ENCODE measurements around the gene RAD54L. TPM values are rescaled to one million over a fixed set of nuclear protein-coding genes. Genes with fewer than 3 reads are reported as not detected.

Gene RAD54L
- total and polyA plus RNA-seq, 4 donors, result 0.08 to 8.8 (median 0.51) TPM

DNA sequence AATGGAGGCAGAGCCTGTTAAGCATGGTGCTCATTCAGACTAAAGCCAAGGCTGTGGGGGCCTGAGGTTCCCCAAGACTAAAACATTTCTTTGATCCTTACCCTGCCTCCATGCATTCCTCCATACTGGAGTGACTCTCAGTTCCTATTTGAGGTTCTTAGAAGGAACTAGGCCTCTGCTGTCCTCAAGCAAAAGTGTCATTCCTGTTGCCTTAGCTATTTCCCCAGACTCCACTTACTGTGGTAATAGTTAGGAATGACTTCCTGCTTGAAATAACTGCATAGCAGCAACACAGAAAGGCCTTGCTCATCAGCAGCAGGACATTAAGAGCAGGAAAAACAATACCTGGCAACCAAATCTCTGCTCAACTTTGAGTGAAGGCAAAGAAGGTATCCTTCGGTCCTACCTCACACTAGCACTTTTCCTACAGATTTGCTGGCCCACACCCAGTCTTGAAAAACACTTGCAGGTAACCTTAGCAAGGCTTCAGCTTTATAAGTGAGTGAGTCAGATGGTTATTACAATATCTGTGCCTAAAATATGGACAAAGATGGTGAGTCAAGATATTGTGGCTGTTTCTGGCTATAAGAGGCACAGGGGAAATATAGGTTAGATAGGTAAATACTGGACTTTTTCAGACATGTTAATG lies 41.0 kb downstream of the RAD54L start (continued):
- TF ChIP-seq, protein P1, sequence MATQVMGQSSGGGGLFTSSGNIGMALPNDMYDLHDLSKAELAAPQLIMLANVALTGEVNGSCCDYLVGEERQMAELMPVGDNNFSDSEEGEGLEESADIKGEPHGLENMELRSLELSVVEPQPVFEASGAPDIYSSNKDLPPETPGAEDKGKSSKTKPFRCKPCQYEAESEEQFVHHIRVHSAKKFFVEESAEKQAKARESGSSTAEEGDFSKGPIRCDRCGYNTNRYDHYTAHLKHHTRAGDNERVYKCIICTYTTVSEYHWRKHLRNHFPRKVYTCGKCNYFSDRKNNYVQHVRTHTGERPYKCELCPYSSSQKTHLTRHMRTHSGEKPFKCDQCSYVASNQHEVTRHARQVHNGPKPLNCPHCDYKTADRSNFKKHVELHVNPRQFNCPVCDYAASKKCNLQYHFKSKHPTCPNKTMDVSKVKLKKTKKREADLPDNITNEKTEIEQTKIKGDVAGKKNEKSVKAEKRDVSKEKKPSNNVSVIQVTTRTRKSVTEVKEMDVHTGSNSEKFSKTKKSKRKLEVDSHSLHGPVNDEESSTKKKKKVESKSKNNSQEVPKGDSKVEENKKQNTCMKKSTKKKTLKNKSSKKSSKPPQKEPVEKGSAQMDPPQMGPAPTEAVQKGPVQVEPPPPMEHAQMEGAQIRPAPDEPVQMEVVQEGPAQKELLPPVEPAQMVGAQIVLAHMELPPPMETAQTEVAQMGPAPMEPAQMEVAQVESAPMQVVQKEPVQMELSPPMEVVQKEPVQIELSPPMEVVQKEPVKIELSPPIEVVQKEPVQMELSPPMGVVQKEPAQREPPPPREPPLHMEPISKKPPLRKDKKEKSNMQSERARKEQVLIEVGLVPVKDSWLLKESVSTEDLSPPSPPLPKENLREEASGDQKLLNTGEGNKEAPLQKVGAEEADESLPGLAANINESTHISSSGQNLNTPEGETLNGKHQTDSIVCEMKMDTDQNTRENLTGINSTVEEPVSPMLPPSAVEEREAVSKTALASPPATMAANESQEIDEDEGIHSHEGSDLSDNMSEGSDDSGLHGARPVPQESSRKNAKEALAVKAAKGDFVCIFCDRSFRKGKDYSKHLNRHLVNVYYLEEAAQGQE (IDR thresholded peaks at IDR 0.05), result no peak

DNA sequence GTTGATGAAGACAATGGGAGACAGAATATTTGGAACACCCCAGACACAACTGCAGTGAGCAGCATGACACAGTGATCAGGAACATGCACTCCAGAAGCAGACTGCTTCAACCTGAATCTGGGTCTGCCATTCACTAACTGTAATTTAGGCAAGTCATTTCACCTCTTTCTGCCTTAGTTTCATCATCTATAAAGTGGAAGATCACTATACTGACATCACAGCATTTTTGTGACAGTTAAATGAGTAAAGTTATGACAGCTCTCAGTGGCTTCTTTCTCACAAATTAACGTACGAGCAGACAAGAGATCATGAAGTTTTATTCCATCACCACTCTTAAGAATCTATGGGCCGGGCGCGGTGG lies 41.6 kb downstream of the RAD54L start:
- no peaks in the 10 kb centered on the region for H3K4me1 ChIP-seq (ENCODE audit: control insufficient read depth in 4 of 4, insufficient read depth in 4 of 4, low read length in 3 of 4)
- H3K9ac ChIP-seq (ENCODE audit: low read depth in 1 of 2, low read length in 2 of 2), result no peak overlapping the region
- H3K9me3 ChIP-seq (ENCODE audit: control insufficient read depth in 4 of 4, low read length in 3 of 4), result no peaks in the 10 kb centered on the region
- no peak for TF ChIP-seq HNF4G (IDR thresholded peaks at IDR 0.05)
- TF ChIP-seq JUND (IDR thresholded peaks at IDR 0.05), result no peak
- TF ChIP-seq YY1 (IDR thresholded peaks at IDR 0.05), result no peak
- no peak for TF ChIP-seq NR2F2 (IDR thresholded peaks at IDR 0.05)
- no peak for TF ChIP-seq SP1 (IDR thresholded peaks at IDR 0.05)
- TF ChIP-seq, protein P2, sequence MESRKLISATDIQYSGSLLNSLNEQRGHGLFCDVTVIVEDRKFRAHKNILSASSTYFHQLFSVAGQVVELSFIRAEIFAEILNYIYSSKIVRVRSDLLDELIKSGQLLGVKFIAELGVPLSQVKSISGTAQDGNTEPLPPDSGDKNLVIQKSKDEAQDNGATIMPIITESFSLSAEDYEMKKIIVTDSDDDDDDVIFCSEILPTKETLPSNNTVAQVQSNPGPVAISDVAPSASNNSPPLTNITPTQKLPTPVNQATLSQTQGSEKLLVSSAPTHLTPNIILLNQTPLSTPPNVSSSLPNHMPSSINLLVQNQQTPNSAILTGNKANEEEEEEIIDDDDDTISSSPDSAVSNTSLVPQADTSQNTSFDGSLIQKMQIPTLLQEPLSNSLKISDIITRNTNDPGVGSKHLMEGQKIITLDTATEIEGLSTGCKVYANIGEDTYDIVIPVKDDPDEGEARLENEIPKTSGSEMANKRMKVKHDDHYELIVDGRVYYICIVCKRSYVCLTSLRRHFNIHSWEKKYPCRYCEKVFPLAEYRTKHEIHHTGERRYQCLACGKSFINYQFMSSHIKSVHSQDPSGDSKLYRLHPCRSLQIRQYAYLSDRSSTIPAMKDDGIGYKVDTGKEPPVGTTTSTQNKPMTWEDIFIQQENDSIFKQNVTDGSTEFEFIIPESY (IDR thresholded peaks at IDR 0.05), result no peak
- no peak for TF ChIP-seq FOXA1 (IDR thresholded peaks at IDR 0.05)
- no peak for TF ChIP-seq RXRA (IDR thresholded peaks at IDR 0.05)
- no peaks in the 10 kb centered on the region for H3K27me3 ChIP-seq (ENCODE audit: control insufficient read depth in 4 of 4, insufficient read depth in 4 of 4, low read length in 3 of 4)
- peaks cover 17 to 39% (median 24%) of the 10 kb centered on the region in 4 donors for H3K36me3 ChIP-seq (ENCODE audit: control insufficient read depth in 4 of 4, insufficient read depth in 3 of 4, low read depth in 1 of 4, low read length in 3 of 4)
- 96% methylated on average over 5 of the region's 5 CpGs for WGBS
- no peak for DNase-seq (ENCODE audit: low spot score)
- H3K4me3 ChIP-seq (ENCODE audit: low read depth in 1 of 3, low read length in 3 of 3), result no peak overlapping the region
- H3K27ac ChIP-seq (ENCODE audit: low read depth in 1 of 2, low read length in 2 of 2), result no peak overlapping the region

DNA sequence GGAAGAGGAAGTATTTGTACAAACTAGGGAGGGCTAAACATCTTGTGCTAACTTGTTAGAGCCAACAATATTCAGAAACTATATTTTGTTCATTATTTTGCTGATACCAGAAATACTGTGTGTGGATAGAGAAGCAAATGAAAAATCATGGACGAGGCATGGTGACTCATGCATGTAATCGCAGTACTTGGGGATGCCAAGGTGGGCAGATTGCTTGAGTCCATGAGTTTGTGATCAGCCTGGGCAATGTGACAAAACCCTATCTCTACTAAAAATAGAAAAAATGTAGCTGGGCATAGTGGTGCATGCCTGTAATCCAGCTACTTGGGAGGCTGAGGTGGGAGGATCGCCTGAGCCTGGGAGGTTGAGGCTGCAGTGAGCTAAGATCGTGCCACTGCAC lies 42.4 kb downstream of the RAD54L start:
- Histone ChIP-seq H3K27ac (ENCODE audit: low read depth in 1 of 2, low read length in 2 of 2) (no peak overlapping the region), H3K4me1 (ENCODE audit: control insufficient read depth in 4 of 4, insufficient read depth in 4 of 4, low read length in 3 of 4) (no peaks in the 10 kb centered on the region), H3K9ac (ENCODE audit: low read depth in 1 of 2, low read length in 2 of 2) (no peak overlapping the region), H3K9me3 (ENCODE audit: control insufficient read depth in 4 of 4, low read length in 3 of 4) (no peaks in the 10 kb centered on the region), H3K4me3 (ENCODE audit: low read depth in 1 of 3, low read length in 3 of 3) (no peak overlapping the region), H3K36me3 (ENCODE audit: control insufficient read depth in 4 of 4, insufficient read depth in 3 of 4, low read depth in 1 of 4, low read length in 3 of 4) (peaks cover 18 to 35% (median 20%) of the 10 kb centered on the region in 4 donors), H3K27me3 (ENCODE audit: control insufficient read depth in 4 of 4, insufficient read depth in 4 of 4, low read length in 3 of 4) (no peaks in the 10 kb centered on the region)
- no peak for TF ChIP-seq FOXA1 (IDR thresholded peaks at IDR 0.05)
- TF ChIP-seq SP1 (IDR thresholded peaks at IDR 0.05), result no peak
- TF ChIP-seq, protein P3, sequence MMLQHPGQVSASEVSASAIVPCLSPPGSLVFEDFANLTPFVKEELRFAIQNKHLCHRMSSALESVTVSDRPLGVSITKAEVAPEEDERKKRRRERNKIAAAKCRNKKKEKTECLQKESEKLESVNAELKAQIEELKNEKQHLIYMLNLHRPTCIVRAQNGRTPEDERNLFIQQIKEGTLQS (IDR thresholded peaks at IDR 0.05), result no peak
- TF ChIP-seq, protein P4, sequence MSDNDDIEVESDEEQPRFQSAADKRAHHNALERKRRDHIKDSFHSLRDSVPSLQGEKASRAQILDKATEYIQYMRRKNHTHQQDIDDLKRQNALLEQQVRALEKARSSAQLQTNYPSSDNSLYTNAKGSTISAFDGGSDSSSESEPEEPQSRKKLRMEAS (IDR thresholded peaks at IDR 0.05), result no peak
- TF ChIP-seq, protein P2 (IDR thresholded peaks at IDR 0.05), result no peak
- TF ChIP-seq TAF1 (conservative IDR thresholded peaks at IDR 0.05), result no peak
- DNase-seq (ENCODE audit: low spot score), result no peak
- WGBS, result 88% methylated on average over 4 of the region's 4 CpGs
